ENCODE data around the gene ATM. TPM values are rescaled to one million over a fixed set of nuclear protein-coding genes. Genes with fewer than 3 reads are reported as not detected.

ATM gene
- total RNA-seq, 2 donors from 2014 or later = 60.9 to 63.0 TPM

DNA sequence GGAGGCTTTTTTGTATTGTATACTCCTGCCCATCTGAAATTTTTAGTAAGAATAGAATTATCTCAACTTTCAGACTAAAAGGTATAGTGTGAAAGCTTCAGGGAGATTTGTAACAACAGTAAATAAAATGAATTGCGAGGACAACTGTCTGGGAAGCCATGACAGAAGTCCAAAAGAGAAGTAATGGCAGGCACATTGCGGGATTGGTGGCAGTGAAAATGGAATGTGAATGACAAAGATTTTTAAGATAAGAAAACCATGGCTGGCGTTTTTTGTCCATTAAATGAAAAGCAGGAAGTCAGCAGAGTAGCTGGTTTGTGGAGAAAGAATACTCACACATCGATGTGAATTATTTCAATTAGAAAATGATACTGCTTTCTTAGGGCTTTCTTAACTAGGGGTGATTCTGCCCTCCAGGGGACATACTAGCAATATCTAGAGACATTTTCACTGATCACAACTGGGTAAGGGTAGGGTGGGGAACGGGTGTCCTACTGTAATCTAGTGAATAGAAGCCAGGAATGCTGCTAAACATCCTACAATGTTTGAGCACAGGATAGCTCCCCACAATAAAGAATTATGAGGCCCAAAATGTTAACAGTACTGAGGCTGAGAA is 2.0 kb upstream of the ATM start:
- Histone ChIP-seq H3K9ac (ENCODE audit: extremely low read depth, low read length, poor library complexity, severe bottlenecking) (peak overlapping the region; percentile 95), H3K27ac (ENCODE audit: low read depth, low read length) (no peak overlapping the region), H3K9me3 (ENCODE audit: control insufficient read depth, low read length) (no peaks in the 10 kb centered on the region), H3K27me3 (ENCODE audit: control insufficient read depth, insufficient read depth, low read length, poor library complexity, severe bottlenecking) (no peaks in the 10 kb centered on the region), H3K4me3 (ENCODE audit: low read length) (peak overlapping the region; percentile 99), H3K36me3 (ENCODE audit: control insufficient read depth, insufficient read depth, low read length) (no peaks in the 10 kb centered on the region), H3K4me1 (ENCODE audit: control insufficient read depth, insufficient read depth, low read length) (peaks cover 7% of the 10 kb centered on the region)
- Mint-ChIP-seq H3K36me3 (ENCODE audit: low read depth) (no peaks in the 10 kb centered on the region), H3K4me3 (no peak overlapping the region), H3K27me3 (ENCODE audit: insufficient read depth) (no peaks in the 10 kb centered on the region), H3K27ac (peak overlapping the region; percentile 60), H3K4me1 (peaks cover 31% of the 10 kb centered on the region), H3K9me3 (no peaks in the 10 kb centered on the region)
- 66 to 70% methylated on average over 5 of the region's 5 CpGs for WGBS, 2 experiments (ENCODE audit: insufficient coverage in 1 of 2, insufficient read length in 1 of 2)
- TF ChIP-seq, protein P1, sequence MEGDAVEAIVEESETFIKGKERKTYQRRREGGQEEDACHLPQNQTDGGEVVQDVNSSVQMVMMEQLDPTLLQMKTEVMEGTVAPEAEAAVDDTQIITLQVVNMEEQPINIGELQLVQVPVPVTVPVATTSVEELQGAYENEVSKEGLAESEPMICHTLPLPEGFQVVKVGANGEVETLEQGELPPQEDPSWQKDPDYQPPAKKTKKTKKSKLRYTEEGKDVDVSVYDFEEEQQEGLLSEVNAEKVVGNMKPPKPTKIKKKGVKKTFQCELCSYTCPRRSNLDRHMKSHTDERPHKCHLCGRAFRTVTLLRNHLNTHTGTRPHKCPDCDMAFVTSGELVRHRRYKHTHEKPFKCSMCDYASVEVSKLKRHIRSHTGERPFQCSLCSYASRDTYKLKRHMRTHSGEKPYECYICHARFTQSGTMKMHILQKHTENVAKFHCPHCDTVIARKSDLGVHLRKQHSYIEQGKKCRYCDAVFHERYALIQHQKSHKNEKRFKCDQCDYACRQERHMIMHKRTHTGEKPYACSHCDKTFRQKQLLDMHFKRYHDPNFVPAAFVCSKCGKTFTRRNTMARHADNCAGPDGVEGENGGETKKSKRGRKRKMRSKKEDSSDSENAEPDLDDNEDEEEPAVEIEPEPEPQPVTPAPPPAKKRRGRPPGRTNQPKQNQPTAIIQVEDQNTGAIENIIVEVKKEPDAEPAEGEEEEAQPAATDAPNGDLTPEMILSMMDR (conservative IDR thresholded peaks at IDR 0.05) = no peak
- no peak for DNase-seq

DNA sequence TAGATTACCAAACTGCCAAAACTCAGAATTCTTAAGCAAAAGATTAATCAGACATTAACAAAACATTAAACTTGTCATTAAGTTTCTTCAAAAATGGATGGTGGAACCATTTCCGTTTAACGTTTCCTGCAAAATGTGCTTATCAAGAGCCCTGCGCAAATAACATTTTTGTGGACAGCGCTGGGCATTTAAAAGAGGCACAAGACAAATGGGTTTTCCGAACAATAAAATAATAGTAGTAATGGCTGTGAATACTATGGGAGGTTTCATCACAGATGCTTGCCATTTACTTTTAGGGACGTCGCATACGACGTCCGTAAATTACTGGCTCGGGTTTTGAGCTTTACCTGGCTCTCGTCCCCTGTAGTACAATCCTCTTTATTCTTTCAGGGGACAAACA is 1.5 kb upstream of the ATM start:
- Histone ChIP-seq H3K36me3 (ENCODE audit: control insufficient read depth, insufficient read depth, low read length) (no peaks in the 10 kb centered on the region), H3K4me1 (ENCODE audit: control insufficient read depth, insufficient read depth, low read length) (peaks cover 7% of the 10 kb centered on the region), H3K27me3 (ENCODE audit: control insufficient read depth, insufficient read depth, low read length, poor library complexity, severe bottlenecking) (no peaks in the 10 kb centered on the region), H3K9me3 (ENCODE audit: control insufficient read depth, low read length) (no peaks in the 10 kb centered on the region), H3K27ac (ENCODE audit: low read depth, low read length) (no peak overlapping the region), H3K4me3 (ENCODE audit: low read length) (peak overlapping the region; percentile 99), H3K9ac (ENCODE audit: extremely low read depth, low read length, poor library complexity, severe bottlenecking) (peak overlapping the region; percentile 95)
- Mint-ChIP-seq H3K27me3 (ENCODE audit: insufficient read depth) (no peaks in the 10 kb centered on the region), H3K9me3 (no peaks in the 10 kb centered on the region), H3K4me1 (peaks cover 30% of the 10 kb centered on the region), H3K27ac (peak overlapping the region; percentile 100), H3K36me3 (ENCODE audit: low read depth) (no peaks in the 10 kb centered on the region), H3K4me3 (no peak overlapping the region)
- TF ChIP-seq, protein P1 (conservative IDR thresholded peaks at IDR 0.05) = no peak
- WGBS, 2 experiments (ENCODE audit: insufficient coverage in 1 of 2, insufficient read length in 1 of 2) = 12 to 30% methylated on average over 5 to 12 of the region's 12 CpGs
- DNase-seq = no peak

DNA sequence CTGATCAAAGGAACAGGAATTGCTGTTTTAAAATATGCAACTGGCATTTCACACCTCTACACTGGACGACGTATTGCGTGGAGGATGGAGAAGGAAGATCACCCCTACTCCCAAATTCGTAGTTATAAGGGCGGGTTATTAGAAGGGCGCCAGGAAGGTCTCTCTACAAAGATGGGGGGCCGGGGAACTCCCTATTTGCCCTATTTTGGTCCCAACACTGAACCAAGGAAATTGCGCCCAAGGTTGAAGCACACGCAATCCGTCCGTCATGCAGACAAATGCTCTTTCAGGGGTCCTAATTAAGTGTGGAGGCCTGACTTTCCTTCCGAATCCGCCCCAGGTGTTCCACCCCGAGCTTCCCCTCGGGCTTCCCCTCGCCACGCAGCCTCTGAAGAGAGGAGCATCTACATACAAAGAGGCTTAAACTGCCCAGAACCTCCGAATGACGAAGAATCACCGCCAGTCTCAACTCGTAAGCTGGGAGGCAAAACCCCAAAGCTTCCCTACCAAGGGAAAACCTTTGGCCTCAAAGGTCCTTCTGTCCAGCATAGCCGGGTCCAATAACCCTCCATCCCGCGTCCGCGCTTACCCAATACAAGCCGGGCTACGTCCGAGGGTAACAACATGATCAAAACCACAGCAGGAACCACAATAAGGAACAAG is 825 bp upstream of the ATM start:
- TF ChIP-seq, protein P1 (conservative IDR thresholded peaks at IDR 0.05) = no peak

More for the DNA sequence above, 825 bp upstream of the ATM start:
- DNase-seq = no peak
- Histone ChIP-seq H3K36me3 (ENCODE audit: control insufficient read depth, insufficient read depth, low read length) (no peaks in the 10 kb centered on the region), H3K9me3 (ENCODE audit: control insufficient read depth, low read length) (no peaks in the 10 kb centered on the region), H3K9ac (ENCODE audit: extremely low read depth, low read length, poor library complexity, severe bottlenecking) (peak overlapping the region; percentile 95), H3K27me3 (ENCODE audit: control insufficient read depth, insufficient read depth, low read length, poor library complexity, severe bottlenecking) (no peaks in the 10 kb centered on the region), H3K27ac (ENCODE audit: low read depth, low read length) (peak overlapping the region; percentile 93), H3K4me1 (ENCODE audit: control insufficient read depth, insufficient read depth, low read length) (peaks cover 7% of the 10 kb centered on the region), H3K4me3 (ENCODE audit: low read length) (peak overlapping the region; percentile 99)
- no peaks in the 10 kb centered on the region for H3K36me3 Mint-ChIP-seq (ENCODE audit: low read depth)
- WGBS, 2 experiments (ENCODE audit: insufficient coverage in 1 of 2, insufficient read length in 1 of 2) = 0% methylated on average over 15 to 29 of the region's 29 CpGs
- peak overlapping the region; percentile 100 for H3K27ac Mint-ChIP-seq
- H3K27me3 Mint-ChIP-seq (ENCODE audit: insufficient read depth) = no peaks in the 10 kb centered on the region
- no peak overlapping the region for H3K4me3 Mint-ChIP-seq
- peaks cover 36% of the 10 kb centered on the region for H3K4me1 Mint-ChIP-seq
- no peaks in the 10 kb centered on the region for H3K9me3 Mint-ChIP-seq
